Limb (tissue), 2 donors: ENCODE results near the gene CDK5RAP3.

ENCODE experiments used
- DNase-seq, 2 donors: peaks; one replicate each; pipeline ENCODE4 v3.0.0-alpha.2; 2016; ENCODE audit errors: extremely low spot score in 2 of 2

The CDK5RAP3 gene

DNA sequence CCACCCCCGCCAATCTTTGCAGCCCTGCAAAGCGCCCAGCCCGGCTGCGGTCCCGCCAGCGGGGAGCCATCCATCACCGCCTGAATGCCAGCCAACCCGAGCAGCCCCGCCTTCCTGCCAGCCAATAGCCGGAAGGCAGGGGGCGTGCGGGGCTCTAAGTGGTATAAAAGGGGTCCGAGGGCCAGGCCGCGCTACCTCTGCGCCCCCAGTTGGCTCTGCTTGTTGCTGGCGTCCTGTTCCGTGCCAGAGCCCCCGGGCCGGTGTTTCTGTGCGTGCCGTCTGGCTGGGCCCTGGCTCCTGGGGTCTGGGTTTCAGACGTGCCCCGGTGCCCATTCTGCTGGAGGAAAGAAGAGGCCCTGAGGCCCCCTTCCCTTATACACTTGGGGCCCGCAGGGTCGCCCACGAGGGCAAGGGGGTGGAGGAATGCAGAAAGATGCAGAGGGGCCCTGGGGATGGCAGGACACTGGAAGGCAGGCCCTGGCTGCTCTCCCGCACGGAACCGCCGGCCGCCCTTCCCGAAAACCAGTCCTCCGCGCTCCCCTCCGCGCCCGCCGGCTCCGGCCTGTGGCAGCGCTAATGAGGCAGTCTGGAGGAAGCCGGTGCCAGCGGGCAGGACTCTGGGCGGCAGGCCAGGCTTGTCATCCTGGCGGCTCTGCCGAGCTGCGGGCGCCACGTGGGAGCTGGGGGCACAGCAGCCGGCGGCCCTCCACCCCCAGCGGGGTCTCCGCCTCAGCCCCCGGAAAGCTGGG is 52.7 kb downstream of the CDK5RAP3 start:
- peak; percentile 63 to 89 for DNase-seq

DNA sequence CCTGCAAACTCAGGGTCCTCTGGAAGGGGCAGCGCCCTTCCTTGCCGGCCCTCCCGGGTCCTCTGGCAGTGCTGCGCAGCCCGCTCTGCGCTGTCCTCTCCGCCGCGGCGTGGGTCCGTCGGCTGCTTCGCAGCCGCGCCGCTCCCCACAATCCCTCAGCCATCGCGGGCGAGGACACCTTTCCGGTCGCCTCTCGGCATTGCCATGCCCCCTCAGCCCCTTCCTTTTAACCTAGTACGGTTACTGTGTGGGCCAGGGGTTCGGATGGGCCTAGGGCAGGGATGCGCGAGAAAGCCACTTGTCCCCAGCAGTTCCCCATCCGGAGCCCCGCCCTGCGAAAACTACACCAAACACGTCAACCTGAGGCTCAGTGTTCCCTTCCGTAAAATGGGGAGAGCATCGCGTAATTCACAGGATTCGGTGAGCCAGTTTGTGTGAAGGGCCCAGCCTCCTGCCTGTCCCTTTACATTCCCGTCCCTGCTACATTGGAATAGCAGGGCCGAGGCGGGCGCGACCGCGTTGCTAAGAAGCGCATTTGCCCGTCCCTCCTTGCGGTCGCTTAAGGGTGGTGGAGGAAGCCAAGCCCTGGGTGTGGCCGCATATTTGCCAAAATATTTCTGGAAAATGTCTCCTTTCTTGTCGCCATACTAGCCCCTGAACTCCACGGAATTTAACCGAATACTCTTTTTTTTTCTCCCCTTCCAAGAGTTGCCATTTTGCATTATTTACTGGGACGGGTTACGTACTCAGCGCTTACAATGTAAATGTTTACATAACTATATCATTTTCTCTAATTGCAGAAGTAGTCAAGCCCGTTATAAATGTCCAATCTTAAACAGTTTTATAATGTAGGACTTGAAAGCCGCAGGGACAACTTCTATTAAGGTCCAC is 53.5 kb downstream of the CDK5RAP3 start:
- DNase-seq = peak; percentile 24 to 67

DNA sequence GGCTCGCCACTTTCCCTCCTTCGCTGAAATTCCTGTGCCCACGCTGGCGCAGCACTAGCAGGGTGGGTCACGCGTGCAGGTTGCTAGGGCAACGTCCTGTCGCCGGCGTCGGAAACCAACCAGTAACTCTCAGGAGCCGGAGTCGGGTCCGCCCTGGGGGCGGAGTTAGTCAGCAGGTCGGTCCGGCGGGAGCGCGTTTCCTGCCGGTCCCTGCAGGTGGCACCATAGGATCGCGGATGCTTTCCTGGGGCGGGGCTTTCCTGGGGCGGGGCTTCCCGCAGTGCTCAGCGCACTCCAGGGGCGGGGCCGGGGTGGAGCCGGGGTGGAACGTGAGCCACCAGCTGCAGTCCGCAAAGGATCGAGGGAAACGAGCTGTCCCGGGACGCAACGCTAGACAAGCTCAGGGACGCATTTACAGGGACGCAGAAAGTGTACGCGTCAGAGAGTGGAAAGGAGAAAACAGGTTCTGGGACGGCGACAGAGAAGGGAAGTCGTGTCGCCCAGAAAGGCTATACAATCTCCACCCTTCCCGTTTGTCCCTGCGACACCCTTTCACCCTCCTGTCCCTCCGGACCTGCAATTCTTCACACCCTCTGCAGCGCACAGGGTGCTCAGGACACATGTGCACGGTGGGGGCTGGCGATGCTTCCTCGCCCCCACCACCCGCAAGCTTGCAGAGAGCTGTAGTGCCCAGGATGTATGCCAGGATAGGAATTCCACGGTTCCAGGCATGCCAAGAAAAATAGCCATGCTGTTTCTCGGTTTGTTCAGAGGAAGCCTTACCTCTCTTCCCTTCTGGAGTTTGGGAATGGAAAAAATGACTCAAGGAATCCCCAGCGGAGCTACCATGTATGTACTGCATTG is 54.4 kb downstream of the CDK5RAP3 start:
- peak; percentile 95 to 100 for DNase-seq

DNA sequence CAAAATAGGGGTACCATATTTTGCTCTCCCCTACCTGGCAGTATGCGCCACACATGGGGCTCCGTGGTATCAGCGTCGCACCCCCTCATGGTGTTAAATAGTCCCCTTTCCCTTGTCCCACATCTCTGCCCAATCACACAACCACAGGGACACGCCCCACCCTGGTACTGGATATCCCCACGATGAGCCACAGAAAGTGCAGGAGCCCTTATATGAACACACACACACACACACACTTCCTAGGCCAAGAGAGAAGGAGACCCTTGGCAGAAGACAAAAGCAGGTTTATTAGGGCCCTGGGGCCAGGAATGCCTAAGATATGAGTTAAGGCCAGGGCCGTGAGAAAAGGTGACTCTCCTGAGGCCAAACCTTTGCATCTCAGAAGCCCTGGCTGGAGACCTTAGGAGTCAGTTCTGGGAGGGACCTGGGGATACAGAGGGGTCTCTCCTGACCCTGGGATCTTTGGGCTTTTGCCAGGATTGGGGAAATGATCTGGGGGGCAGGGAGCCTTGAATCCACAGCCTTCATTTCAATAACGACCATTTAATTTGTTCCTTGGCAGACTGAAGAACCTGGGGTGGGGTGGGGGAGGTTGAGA is 55.1 kb downstream of the CDK5RAP3 start:
- DNase-seq = peak in 1 of 2 donors; percentile 61

DNA sequence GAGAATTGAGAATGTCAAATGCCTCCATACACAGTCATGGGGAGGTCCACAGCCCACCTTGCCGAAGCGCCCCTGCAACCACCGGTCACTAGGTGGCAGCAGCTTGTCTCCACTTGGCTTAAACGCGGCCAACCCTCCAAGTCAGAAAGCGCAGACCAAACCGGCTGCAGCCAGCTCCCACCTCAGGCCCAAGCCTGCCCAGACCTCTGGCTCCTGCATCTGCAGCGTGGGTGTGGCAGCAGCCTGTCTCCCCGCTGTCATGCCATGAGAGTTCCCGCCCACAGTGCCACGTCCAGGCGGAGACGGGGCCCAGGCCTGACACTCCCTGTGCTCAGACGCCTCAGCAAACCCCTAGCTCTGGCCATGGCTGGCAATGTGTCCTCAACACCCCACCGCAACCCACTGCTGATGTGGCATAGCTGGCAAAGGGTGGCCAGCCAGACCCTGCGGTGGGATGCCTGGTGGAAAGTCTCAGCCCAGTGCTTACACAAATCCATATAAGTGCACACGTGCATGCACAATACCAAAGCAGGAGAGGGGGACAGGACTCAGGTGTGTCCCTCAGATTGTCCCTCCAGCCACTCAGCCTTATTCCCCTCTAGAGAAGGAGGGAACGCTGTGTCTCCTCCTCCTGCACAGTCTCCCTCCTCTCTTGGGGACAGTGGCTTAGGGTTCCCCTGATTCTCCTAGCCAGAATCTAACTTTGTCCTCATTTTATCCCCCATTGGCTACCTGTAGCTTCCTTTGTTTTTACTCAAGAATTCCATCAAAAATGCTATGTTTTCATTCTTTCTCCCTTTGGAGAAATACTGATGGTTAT is 55.8 kb downstream of the CDK5RAP3 start:
- DNase-seq = peak; percentile 91 to 92

DNA sequence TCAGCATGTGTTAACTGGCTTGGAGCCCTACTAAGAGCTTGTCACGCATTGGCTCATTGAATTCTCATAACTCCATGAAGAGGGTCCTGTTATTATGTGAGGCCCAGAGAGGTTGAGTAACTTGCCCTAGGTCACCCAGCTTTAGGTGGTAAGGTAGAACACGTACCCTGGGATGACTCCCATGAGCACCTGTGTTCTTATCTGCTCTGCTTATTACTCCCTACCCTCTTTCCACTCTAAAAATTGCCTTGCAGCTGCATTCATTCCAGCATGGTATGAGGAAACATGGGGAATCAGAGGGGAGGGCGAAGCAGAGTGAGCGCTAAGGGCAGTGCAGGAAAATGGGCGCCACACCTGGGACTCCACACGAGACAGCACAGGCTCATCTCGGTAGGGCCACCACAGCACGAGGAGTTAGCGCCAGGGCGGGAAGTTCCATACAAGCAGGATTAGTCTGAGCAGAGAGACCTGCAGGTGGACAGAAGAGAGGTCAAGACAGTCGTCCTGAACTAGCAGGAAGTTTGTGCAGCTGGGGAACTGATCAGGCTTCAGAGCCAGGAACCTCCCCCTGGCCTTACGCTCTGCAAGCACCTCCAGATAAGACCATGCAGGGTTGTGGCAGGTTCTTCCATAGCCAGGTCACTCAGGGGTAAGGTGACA is 56.5 kb downstream of the CDK5RAP3 start:
- no peak for DNase-seq

DNA sequence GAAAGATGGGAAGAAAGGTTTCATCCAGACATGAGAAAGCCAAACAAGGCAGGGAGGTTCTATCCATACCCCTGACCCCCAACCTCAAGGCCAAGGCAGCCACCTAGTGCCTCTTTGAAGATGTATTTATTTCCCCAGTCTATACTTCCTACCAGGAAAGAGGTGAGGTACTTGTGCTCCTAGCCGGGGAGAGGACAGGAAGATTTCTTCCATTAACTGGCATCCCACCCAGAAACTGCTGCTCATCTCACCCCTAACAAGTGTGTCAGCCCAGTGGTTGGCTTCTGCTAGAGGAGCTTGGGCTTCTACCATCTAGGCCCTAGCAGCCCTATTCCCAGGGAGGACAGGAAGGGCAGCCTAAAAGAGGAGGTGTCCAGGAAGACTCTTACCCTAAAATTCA is 57.8 kb downstream of the CDK5RAP3 start:
- no peak for DNase-seq

DNA sequence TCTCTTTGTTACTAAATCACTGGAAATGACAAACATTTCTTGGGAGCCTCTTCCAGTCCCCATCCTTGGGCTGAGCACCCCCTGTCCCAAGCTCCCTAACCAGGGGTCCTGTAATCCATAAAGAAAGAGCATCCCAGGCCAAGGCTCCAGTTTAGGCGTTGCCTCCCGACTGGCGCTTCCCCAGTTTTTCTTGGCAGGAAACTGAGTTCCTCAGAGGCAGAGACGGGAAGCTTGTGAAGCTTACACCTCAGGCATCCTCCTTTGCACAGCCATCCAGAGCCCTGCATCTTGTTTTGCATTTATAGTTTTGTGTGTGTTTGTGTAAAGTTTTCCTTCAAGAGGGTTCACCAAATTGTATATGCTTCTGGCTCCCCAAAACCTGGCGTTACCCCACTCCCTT is 59.6 kb downstream of the CDK5RAP3 start:
- DNase-seq = peak in 1 of 2 donors; percentile 46
